Epithelial cell of prostate (primary cell): ENCODE measurements around the gene CAMK2D.
A peak's percentile ranks its signal among the peaks of the same experiment; 100 is the strongest.
"Not testable (repeated sequence)": the region's sequence is repeated elsewhere in the genome, so short reads cannot be mapped to it uniquely, and the experiment has no call there.

ENCODE experiments used
- DNase-seq: peaks from one replicate; pipeline ENCODE4 v3.0.0-alpha.2; 2011; ENCODE audit warnings: low read depth, low spot score
- H3K27ac ChIP-seq: fragments of 450-650 bp; 2 replicates; pipeline ENCODE4 v1.5.1; 2017; ENCODE audit warnings: mild to moderate bottlenecking

CAMK2D gene

GRCh38 chr4:113691676-113692075 lies 69.9 kb downstream of the CAMK2D start:
- DNase-seq: no peak
- H3K27ac ChIP-seq: no peak overlapping the region

GRCh38 chr4:113689394-113689793 lies 72.1 kb downstream of the CAMK2D start:
- no peak overlapping the region for H3K27ac ChIP-seq
- no peak for DNase-seq

- no peak overlapping the region for H3K27ac ChIP-seq
- no peak for DNase-seq
Measured at GRCh38 chr4:113687067-113687718, 74.3 kb downstream of the CAMK2D start.

GRCh38 chr4:113685157-113685556 lies 76.4 kb downstream of the CAMK2D start:
- DNase-seq, H3K27ac ChIP-seq: not testable (repeated sequence)

- no peak overlapping the region for H3K27ac ChIP-seq
- no peak for DNase-seq
Measured at GRCh38 chr4:113684534-113685091, 76.9 kb downstream of the CAMK2D start.

GRCh38 chr4:113682730-113683537 lies 78.6 kb downstream of the CAMK2D start:
- H3K27ac ChIP-seq: peak overlapping the region; percentile 55
- peak; percentile 14 for DNase-seq

- H3K27ac ChIP-seq: no peak overlapping the region
- no peak for DNase-seq
Measured at GRCh38 chr4:113678641-113679040, 82.9 kb downstream of the CAMK2D start.

GRCh38 chr4:113677325-113677724 lies 84.2 kb downstream of the CAMK2D start:
- DNase-seq: no peak
- no peak overlapping the region for H3K27ac ChIP-seq

GRCh38 chr4:113675731-113676697 lies 85.5 kb downstream of the CAMK2D start:
- H3K27ac ChIP-seq: no peak overlapping the region
- no peak for DNase-seq

- H3K27ac ChIP-seq: no peak overlapping the region
- no peak for DNase-seq
Measured at GRCh38 chr4:113674733-113675132, 86.8 kb downstream of the CAMK2D start.

GRCh38 chr4:113674251-113674650 lies 87.3 kb downstream of the CAMK2D start:
- DNase-seq: peak; percentile 16
- peak overlapping the region; percentile 49 for H3K27ac ChIP-seq

GRCh38 chr4:113673450-113673849 lies 88.1 kb downstream of the CAMK2D start:
- DNase-seq: peak; percentile 58
- peak overlapping the region; percentile 49 for H3K27ac ChIP-seq

GRCh38 chr4:113666386-113667114 lies 95.0 kb downstream of the CAMK2D start:
- no peak overlapping the region for H3K27ac ChIP-seq

GRCh38 chr4:113665036-113665435 lies 96.5 kb downstream of the CAMK2D start:
- DNase-seq: no peak
- H3K27ac ChIP-seq: no peak overlapping the region

More at GRCh38 chr4:113666386-113667114, 95.0 kb downstream of the CAMK2D start:
- no peak for DNase-seq

- H3K27ac ChIP-seq: no peak overlapping the region
- no peak for DNase-seq
Measured at GRCh38 chr4:113662581-113662980, 99.0 kb downstream of the CAMK2D start.

GRCh38 chr4:113659127-113659526 lies 102.4 kb downstream of the CAMK2D start:
- no peak for DNase-seq
- no peak overlapping the region for H3K27ac ChIP-seq

- no peak for DNase-seq
Measured at GRCh38 chr4:113657586-113658233, 103.8 kb downstream of the CAMK2D start.

GRCh38 chr4:113653871-113654270 lies 107.7 kb downstream of the CAMK2D start:
- DNase-seq: no peak
- H3K27ac ChIP-seq: no peak overlapping the region

More at GRCh38 chr4:113657586-113658233, 103.8 kb downstream of the CAMK2D start:
- no peak overlapping the region for H3K27ac ChIP-seq

GRCh38 chr4:113646442-113646822 lies 115.1 kb downstream of the CAMK2D start:
- peak overlapping the region; percentile 26 for H3K27ac ChIP-seq
- no peak for DNase-seq
